GM12878 (cell line): Measurements from ENCODE around the gene TUBA4B. TPM values are rescaled to one million over a fixed set of nuclear protein-coding genes. Genes with fewer than 3 reads are reported as not detected.

Source experiments
- BCL11A ChIP-seq: IDR thresholded peaks from 2 replicates; pipeline ENCODE4 v1.6.1; 2011; ENCODE audit warnings: low read depth, low read length
- KDM1A ChIP-seq: fragments of 200-600 bp; sonication (generic); IDR thresholded peaks from 2 replicates; pipeline ENCODE4 v1.6.1; 2016; ENCODE audit warnings: borderline replicate concordance
- MTA3 ChIP-seq: IDR thresholded peaks from 2 replicates; pipeline ENCODE4 v1.6.1; 2012; ENCODE audit warnings: low read length, inconsistent platforms, borderline replicate concordance
- MYC ChIP-seq: IDR thresholded peaks from 2 replicates; pipeline ENCODE4 v1.6.1; 2011; ENCODE audit warnings: mild to moderate bottlenecking, low read length, moderate library complexity, inconsistent platforms; ENCODE audit not compliant: insufficient read depth, insufficient replicate concordance, insufficient read length, severe bottlenecking
- SMAD1 ChIP-seq: fragments of 450-650 bp; IDR thresholded peaks from 2 replicates; pipeline ENCODE4 v1.6.1; 2018; ENCODE audit warnings: mild to moderate bottlenecking, low read depth; ENCODE audit not compliant: partially characterized antibody
- SMAD5 ChIP-seq: IDR thresholded peaks from 2 replicates; pipeline ENCODE4 v1.6.1; 2016; ENCODE audit warnings: antibody characterized with exemption, low read depth
- SMARCA5 ChIP-seq: fragments of 450-650 bp; IDR thresholded peaks from 2 replicates; pipeline ENCODE4 v1.6.1; 2017; ENCODE audit warnings: mild to moderate bottlenecking
- SREBF2 ChIP-seq: IDR thresholded peaks from 2 replicates; pipeline ENCODE4 v1.6.1; 2012; ENCODE audit warnings: mild to moderate bottlenecking, low read length
- ZBED1 ChIP-seq: IDR thresholded peaks from 2 replicates; pipeline ENCODE4 v1.6.1; 2016; ENCODE audit warnings: borderline replicate concordance
- polyA plus RNA-seq, 11 experiments: library from polyadenylated mRNA; depleted of rRNA in 4 of 11; unstranded in 6 of 11; stranded (reverse) in 5 of 11; fragments of >200 nt; fragmentation: Nextera tagmentation in 4 of 11; fragmentation: Illumina TruSeq in 1 of 11; extraction: Ambion mirVana in 4 of 11; extraction: Trizol in 1 of 11; gene quantifications; 1 replicate in 1 of 11; 2 replicates in 10 of 11; pipeline versions ENCODE4 v1.2.1 to v1.2.3, GENCODE V29; 2011 to 2016; ENCODE audit warnings: inconsistent platforms in 2 of 11, missing spikeins in 2 of 11, low read depth in 1 of 11
- total RNA-seq, 4 experiments: library from RNA; depleted of rRNA in 3 of 4; stranded (reverse); fragments of >200 nt in 3 of 4; fragmentation: Illumina TruSeq in 1 of 4; extraction: Trizol in 1 of 4; gene quantifications; 2 replicates each; pipeline versions ENCODE4 v1.2.1 to v1.2.3, GENCODE V29; 2013 to 2021
- TF ChIP-seq, protein P1 (sequence below): IDR thresholded peaks from 2 replicates; pipeline ENCODE4 v1.6.1; 2012; ENCODE audit warnings: low read depth, low read length, improper control_type of control experiment
- TF ChIP-seq, protein P2 (sequence below): IDR thresholded peaks from 2 replicates; pipeline ENCODE4 v1.6.1; 2012; ENCODE audit warnings: improper control_type of control experiment, low read depth, low read length; ENCODE audit not compliant: insufficient replicate concordance
- TF ChIP-seq, protein P3 (sequence below): fragments of 150-350 bp; IDR thresholded peaks from 2 replicates; pipeline ENCODE4 v1.6.1; 2016; ENCODE audit warnings: low read depth, low read length
- TF ChIP-seq, protein P4 (sequence below): fragments of 450-650 bp; IDR thresholded peaks from 2 replicates; pipeline ENCODE4 v1.6.1; 2017; ENCODE audit warnings: mild to moderate bottlenecking
- TF ChIP-seq, protein P5 (sequence below): fragments of 450-650 bp; IDR thresholded peaks from 2 replicates; pipeline ENCODE4 v1.6.1; 2016; ENCODE audit warnings: mild to moderate bottlenecking
- TF ChIP-seq, protein P6 (sequence below): IDR thresholded peaks from 2 replicates; pipeline ENCODE4 v1.6.1; 2011; ENCODE audit warnings: low read depth, low read length, improper control_type of control experiment, borderline replicate concordance

The TUBA4B gene
- total and polyA plus RNA-seq, 10 of the 15 experiments (the other 5 are each of a cell fraction or from before 2014, with no cell fraction given): 0.07 TPM; not detected in 9

DNA sequence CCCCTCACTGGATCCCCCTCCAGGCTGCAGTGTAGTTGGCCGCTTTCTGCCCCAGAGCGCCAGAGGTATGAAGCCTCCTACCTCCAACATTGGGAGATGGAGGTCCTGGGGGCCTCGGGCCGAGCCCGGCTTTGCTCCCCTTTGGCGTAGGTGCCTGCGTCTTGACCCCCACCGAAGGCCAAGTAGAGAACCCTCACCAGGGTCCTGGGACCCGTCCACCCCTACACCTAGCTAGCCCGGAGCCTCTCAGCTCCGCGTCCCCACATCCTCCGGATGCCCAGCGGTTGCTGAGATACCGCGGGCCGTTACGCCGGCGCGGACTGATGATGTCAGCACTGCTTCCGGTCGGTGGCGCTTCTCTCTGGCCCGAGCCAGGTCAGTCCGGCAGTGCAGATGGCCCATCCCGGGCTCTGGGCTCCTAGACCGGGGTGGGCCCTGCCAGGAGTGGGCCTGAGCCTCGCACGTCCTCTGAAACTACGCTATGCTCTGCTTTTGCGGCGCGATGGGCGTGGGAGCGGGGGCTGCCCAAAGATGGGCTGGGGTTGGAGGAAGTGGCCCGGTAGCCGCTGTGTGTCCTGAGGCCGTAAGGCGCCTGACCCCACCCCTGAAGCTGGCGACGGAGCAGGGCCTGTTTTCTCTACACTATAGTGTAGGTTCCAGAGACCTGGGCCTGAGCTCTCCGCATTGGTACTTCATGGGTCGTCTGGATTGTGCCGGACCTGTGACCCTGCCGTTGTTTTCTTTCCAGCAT is 7.7 kb upstream of the TUBA4B start, which contains the start of the genes GLB1L and STK16 (continued):
- TF ChIP-seq, protein P1, sequence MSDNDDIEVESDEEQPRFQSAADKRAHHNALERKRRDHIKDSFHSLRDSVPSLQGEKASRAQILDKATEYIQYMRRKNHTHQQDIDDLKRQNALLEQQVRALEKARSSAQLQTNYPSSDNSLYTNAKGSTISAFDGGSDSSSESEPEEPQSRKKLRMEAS: 0 out of 2 replicates have a peak, but pooled peaks have one; percentile 18
- TF ChIP-seq, protein P2, sequence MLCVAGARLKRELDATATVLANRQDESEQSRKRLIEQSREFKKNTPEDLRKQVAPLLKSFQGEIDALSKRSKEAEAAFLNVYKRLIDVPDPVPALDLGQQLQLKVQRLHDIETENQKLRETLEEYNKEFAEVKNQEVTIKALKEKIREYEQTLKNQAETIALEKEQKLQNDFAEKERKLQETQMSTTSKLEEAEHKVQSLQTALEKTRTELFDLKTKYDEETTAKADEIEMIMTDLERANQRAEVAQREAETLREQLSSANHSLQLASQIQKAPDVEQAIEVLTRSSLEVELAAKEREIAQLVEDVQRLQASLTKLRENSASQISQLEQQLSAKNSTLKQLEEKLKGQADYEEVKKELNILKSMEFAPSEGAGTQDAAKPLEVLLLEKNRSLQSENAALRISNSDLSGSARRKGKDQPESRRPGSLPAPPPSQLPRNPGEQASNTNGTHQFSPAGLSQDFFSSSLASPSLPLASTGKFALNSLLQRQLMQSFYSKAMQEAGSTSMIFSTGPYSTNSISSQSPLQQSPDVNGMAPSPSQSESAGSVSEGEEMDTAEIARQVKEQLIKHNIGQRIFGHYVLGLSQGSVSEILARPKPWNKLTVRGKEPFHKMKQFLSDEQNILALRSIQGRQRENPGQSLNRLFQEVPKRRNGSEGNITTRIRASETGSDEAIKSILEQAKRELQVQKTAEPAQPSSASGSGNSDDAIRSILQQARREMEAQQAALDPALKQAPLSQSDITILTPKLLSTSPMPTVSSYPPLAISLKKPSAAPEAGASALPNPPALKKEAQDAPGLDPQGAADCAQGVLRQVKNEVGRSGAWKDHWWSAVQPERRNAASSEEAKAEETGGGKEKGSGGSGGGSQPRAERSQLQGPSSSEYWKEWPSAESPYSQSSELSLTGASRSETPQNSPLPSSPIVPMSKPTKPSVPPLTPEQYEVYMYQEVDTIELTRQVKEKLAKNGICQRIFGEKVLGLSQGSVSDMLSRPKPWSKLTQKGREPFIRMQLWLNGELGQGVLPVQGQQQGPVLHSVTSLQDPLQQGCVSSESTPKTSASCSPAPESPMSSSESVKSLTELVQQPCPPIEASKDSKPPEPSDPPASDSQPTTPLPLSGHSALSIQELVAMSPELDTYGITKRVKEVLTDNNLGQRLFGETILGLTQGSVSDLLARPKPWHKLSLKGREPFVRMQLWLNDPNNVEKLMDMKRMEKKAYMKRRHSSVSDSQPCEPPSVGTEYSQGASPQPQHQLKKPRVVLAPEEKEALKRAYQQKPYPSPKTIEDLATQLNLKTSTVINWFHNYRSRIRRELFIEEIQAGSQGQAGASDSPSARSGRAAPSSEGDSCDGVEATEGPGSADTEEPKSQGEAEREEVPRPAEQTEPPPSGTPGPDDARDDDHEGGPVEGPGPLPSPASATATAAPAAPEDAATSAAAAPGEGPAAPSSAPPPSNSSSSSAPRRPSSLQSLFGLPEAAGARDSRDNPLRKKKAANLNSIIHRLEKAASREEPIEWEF: no peak
- TF ChIP-seq SREBF2 (no peak), BCL11A (0 out of 2 replicates have a peak, but pooled peaks have one; percentile 1), ZBED1 (no peak), SMAD1 (peak; percentile 35), KDM1A (no peak), SMAD5 (peak; percentile 67; the same call in 1 of the 2 replicates), MTA3 (no peak), MYC (no peak), SMARCA5 (no peak)
- TF ChIP-seq, protein P3, sequence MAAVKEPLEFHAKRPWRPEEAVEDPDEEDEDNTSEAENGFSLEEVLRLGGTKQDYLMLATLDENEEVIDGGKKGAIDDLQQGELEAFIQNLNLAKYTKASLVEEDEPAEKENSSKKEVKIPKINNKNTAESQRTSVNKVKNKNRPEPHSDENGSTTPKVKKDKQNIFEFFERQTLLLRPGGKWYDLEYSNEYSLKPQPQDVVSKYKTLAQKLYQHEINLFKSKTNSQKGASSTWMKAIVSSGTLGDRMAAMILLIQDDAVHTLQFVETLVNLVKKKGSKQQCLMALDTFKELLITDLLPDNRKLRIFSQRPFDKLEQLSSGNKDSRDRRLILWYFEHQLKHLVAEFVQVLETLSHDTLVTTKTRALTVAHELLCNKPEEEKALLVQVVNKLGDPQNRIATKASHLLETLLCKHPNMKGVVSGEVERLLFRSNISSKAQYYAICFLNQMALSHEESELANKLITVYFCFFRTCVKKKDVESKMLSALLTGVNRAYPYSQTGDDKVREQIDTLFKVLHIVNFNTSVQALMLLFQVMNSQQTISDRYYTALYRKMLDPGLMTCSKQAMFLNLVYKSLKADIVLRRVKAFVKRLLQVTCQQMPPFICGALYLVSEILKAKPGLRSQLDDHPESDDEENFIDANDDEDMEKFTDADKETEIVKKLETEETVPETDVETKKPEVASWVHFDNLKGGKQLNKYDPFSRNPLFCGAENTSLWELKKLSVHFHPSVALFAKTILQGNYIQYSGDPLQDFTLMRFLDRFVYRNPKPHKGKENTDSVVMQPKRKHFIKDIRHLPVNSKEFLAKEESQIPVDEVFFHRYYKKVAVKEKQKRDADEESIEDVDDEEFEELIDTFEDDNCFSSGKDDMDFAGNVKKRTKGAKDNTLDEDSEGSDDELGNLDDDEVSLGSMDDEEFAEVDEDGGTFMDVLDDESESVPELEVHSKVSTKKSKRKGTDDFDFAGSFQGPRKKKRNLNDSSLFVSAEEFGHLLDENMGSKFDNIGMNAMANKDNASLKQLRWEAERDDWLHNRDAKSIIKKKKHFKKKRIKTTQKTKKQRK: no peak
- TF ChIP-seq, protein P4, sequence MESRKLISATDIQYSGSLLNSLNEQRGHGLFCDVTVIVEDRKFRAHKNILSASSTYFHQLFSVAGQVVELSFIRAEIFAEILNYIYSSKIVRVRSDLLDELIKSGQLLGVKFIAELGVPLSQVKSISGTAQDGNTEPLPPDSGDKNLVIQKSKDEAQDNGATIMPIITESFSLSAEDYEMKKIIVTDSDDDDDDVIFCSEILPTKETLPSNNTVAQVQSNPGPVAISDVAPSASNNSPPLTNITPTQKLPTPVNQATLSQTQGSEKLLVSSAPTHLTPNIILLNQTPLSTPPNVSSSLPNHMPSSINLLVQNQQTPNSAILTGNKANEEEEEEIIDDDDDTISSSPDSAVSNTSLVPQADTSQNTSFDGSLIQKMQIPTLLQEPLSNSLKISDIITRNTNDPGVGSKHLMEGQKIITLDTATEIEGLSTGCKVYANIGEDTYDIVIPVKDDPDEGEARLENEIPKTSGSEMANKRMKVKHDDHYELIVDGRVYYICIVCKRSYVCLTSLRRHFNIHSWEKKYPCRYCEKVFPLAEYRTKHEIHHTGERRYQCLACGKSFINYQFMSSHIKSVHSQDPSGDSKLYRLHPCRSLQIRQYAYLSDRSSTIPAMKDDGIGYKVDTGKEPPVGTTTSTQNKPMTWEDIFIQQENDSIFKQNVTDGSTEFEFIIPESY: no peak
- TF ChIP-seq, protein P5, sequence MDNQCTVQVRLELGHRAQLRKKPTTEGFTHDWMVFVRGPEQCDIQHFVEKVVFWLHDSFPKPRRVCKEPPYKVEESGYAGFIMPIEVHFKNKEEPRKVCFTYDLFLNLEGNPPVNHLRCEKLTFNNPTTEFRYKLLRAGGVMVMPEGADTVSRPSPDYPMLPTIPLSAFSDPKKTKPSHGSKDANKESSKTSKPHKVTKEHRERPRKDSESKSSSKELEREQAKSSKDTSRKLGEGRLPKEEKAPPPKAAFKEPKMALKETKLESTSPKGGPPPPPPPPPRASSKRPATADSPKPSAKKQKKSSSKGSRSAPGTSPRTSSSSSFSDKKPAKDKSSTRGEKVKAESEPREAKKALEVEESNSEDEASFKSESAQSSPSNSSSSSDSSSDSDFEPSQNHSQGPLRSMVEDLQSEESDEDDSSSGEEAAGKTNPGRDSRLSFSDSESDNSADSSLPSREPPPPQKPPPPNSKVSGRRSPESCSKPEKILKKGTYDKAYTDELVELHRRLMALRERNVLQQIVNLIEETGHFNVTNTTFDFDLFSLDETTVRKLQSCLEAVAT: peak; percentile 89
- TF ChIP-seq, protein P6, sequence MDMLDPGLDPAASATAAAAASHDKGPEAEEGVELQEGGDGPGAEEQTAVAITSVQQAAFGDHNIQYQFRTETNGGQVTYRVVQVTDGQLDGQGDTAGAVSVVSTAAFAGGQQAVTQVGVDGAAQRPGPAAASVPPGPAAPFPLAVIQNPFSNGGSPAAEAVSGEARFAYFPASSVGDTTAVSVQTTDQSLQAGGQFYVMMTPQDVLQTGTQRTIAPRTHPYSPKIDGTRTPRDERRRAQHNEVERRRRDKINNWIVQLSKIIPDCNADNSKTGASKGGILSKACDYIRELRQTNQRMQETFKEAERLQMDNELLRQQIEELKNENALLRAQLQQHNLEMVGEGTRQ: no peak
